Measurements from ENCODE around the gene KCNQ1.

KCNQ1 gene

GRCh38 chr11:2524446-2525165 is 79.8 kb downstream of the KCNQ1 start:
- DNase-seq = peak; percentile 13

GRCh38 chr11:2525166-2525861 is 80.5 kb downstream of the KCNQ1 start:
- DNase-seq = peak; percentile 19

- peak; percentile 11 for DNase-seq
These were observed 81.4 kb downstream of the KCNQ1 start for GRCh38 chr11:2525941-2526807.

- peak; percentile 31 for DNase-seq
These were observed 82.1 kb downstream of the KCNQ1 start for GRCh38 chr11:2526808-2527381.

- DNase-seq = peak; percentile 17
These were observed 82.9 kb downstream of the KCNQ1 start for GRCh38 chr11:2527621-2528291.

- peak; percentile 18 for DNase-seq
These were observed 83.7 kb downstream of the KCNQ1 start for GRCh38 chr11:2528301-2529050.

GRCh38 chr11:2529173-2529572 is 84.4 kb downstream of the KCNQ1 start:
- no peak for DNase-seq

- DNase-seq = peak; percentile 18
These were observed 84.8 kb downstream of the KCNQ1 start for GRCh38 chr11:2529636-2530035.

GRCh38 chr11:2530131-2530854 is 85.5 kb downstream of the KCNQ1 start:
- DNase-seq = peak; percentile 26

GRCh38 chr11:2530855-2531200 is 86.0 kb downstream of the KCNQ1 start:
- DNase-seq = peak; percentile 11

GRCh38 chr11:2531277-2531986 is 86.6 kb downstream of the KCNQ1 start:
- peak; percentile 86 for DNase-seq

GRCh38 chr11:2531987-2532703 is 87.3 kb downstream of the KCNQ1 start:
- DNase-seq = peak; percentile 27

GRCh38 chr11:2532704-2533586 is 88.1 kb downstream of the KCNQ1 start:
- DNase-seq = peak; percentile 91

- peak; percentile 90 for DNase-seq
These were observed 88.9 kb downstream of the KCNQ1 start for GRCh38 chr11:2533587-2534133.

GRCh38 chr11:2534134-2534956 is 89.5 kb downstream of the KCNQ1 start:
- peak; percentile 26 for DNase-seq

GRCh38 chr11:2534957-2535672 is 90.3 kb downstream of the KCNQ1 start:
- DNase-seq = peak; percentile 15

All from right hindlimb (tissue), 1 donor.